Measurements from ENCODE around the gene FRAT1.

GRCh38 chr10:97358781-97359180, 39.7 kb downstream of the FRAT1 start:
- no peak for TF ChIP-seq EP300 (IDR thresholded peaks at IDR 0.05)
- TF ChIP-seq, protein P1, sequence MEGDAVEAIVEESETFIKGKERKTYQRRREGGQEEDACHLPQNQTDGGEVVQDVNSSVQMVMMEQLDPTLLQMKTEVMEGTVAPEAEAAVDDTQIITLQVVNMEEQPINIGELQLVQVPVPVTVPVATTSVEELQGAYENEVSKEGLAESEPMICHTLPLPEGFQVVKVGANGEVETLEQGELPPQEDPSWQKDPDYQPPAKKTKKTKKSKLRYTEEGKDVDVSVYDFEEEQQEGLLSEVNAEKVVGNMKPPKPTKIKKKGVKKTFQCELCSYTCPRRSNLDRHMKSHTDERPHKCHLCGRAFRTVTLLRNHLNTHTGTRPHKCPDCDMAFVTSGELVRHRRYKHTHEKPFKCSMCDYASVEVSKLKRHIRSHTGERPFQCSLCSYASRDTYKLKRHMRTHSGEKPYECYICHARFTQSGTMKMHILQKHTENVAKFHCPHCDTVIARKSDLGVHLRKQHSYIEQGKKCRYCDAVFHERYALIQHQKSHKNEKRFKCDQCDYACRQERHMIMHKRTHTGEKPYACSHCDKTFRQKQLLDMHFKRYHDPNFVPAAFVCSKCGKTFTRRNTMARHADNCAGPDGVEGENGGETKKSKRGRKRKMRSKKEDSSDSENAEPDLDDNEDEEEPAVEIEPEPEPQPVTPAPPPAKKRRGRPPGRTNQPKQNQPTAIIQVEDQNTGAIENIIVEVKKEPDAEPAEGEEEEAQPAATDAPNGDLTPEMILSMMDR (IDR thresholded peaks at IDR 0.05), result no peak

All from ovary (tissue), 3 donors.